ENCODE data around the gene ADAM17.
A peak's percentile ranks its signal among the peaks of the same experiment; 100 is the strongest.
"Not testable (repeated sequence)": the region's sequence is repeated elsewhere in the genome, so short reads cannot be mapped to it uniquely, and the experiment has no call there.

Gene ADAM17

DNA sequence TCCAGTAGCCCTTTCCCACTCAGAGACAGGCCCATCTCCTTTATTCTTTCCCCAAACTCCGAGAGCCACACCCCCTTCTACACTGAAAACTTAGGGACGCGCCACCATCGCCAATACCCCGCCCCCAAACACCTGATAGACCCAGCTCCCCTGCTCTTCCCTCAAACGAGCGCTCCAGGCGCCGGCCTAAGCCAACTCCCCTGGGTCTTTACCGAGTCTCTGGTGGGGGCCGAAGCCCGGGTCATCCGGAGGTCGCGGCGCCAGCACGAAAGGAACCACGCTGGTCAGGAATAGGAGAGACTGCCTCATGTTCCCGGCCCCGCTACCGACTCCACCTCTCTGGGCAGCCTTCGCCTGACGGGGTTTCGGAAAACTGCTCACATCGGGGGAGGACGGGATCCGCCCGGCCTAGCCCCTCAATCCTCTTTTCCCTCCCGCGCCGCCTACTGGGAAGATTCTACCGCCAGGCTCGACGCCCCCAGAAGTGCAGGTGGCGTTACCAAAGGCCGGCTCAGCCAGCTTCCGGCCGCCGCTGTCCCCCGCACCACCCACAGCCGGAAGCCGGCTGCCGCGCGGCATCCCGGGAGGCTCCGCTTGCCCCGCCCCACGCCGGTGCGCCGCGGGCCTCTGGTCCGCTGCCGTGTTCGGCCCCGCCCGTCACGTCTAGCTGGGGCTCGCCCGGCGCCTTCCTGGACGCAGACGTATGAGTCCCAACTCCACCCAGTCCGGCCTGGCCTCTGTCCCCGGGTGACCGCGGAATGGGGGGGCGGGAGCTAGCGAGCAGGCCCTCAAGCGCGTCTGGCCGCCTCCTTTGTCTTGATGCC lies at the start of gene ADAM17:
Gene ADAM17 (minus strand): TSS at position 534 of the 824 bp plus-strand sequence. CDS start 225 bp downstream, at position 309.
- Mint-ChIP-seq H3K4me3 (peak within 1 kb of the TSS; percentile 93 to 99), H3K4me1 (peaks cover 55% of the 10 kb centered on the region), H3K27ac (peak within 1 kb of the TSS; percentile 96 to 98), H3K9me3 (no peaks in the 10 kb centered on the region), H3K27me3 (no peaks in the 10 kb centered on the region)
- ATAC-seq (peak; percentile 92), DNase-seq (peak; percentile 88 to 89)

DNA sequence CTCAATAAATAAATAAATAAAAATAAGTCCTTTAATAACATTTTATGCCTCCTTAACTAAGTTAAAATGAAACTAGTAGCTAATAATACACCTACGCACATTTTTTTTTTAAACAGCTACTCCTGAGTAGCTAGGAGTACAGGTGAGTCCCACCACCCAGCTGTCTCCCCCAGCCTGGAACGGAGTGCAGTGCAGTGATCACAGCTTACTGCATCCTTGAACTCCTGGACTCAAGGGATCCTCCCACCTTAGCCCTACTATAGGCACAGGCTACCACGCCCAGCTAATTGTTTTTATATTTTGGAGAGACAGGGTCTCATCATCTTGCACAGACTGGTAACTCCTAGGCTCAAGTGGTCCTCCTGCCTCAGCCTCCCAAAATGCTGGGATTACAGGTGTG lies 46.8 kb upstream of the ADAM17 start:
- ATAC-seq (no peak), DNase-seq (no peak)
- Mint-ChIP-seq H3K9me3 (peaks cover 9 to 10% of the 10 kb centered on the region in 2 donors), H3K27me3 (no peaks in the 10 kb centered on the region), H3K4me1 (peaks cover 47% of the 10 kb centered on the region), H3K27ac (no peak overlapping the region), H3K4me3 (no peak overlapping the region)

DNA sequence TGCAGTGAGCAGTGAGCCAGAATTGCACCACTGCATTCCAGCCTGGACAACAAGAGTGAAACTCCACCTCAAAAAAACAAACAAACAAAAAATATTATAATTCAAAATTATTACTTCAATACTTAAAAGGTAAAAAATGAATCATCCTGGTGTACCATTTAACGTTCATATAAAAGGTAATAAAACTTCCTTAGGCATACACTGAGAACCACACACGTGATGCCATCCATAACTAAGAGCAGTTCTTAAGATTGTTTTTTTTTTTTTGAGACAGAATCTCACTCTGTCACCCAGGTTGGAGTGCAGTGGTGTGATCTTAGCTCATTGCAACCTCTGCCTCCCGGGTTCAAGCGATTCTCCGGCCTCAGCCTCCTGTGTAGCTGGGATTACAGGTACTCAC lies 45.8 kb upstream of the ADAM17 start:
- ATAC-seq (no peak), DNase-seq (no peak)
- H3K4me1 Mint-ChIP-seq, result peaks cover 50% of the 10 kb centered on the region
- no peak overlapping the region for H3K27ac Mint-ChIP-seq
- no peaks in the 10 kb centered on the region for H3K27me3 Mint-ChIP-seq
- no peak overlapping the region for H3K4me3 Mint-ChIP-seq
- peaks cover 9 to 10% of the 10 kb centered on the region in 2 donors for H3K9me3 Mint-ChIP-seq

DNA sequence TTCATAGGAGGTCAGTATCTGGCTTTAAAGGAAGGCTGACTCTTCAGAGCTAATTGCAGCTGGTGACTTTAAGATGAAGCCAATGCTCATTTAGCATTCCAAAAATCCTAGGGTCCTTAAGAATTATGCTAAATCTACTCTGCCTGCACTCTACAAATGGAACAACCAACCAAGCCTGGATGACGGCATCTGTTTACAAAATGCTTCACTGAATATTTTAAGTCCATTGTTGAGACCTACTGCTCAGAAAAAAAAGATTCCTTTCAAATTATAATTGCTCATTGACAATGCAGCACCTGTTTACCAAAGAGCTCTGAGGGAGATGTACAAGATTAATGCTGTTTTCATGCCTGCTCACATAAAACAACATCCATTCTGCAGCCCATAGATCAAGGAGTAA lies 43.8 kb upstream of the ADAM17 start:
- Mint-ChIP-seq H3K27me3 (no peaks in the 10 kb centered on the region), H3K27ac (no peak overlapping the region), H3K4me3 (no peak overlapping the region), H3K9me3 (peaks cover 9 to 10% of the 10 kb centered on the region in 2 donors), H3K4me1 (peaks cover 53% of the 10 kb centered on the region)
- DNase-seq (no peak), ATAC-seq (no peak)

DNA sequence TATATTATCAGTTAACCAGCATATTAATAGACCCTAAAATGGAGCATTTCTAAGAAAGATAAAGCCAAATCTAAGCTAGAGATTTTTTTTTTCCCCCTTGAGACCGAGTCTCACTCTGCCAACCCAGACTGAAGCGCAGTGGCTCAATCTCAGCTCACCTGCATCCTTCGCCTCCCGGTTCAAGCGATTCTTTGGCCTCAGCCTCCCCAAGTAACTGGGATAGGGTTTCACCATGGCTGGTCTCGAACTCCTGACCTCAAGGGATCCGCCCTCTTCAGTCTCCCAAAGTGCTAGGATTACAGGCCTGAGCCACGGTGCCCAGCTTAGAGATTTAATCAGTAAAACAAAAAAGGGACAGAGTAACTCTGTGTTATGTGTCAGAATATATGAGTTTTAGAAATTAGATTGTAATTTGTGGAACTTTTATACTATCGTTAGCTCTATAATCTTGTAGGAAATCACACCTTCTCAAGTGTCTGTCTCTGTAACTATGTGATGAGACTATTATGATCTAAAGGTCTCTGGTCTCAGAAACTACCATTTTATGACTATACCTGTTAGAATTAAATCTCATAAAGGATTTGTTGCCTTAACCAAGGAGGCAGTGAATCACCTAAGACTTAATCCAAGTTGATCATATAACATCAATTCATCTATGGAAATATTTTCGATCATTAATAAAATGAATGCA lies 41.1 kb upstream of the ADAM17 start:
- peak; percentile 39 for ATAC-seq
- no peak for DNase-seq
- no peaks in the 10 kb centered on the region for H3K27me3 Mint-ChIP-seq
- peaks cover 70% of the 10 kb centered on the region for H3K4me1 Mint-ChIP-seq
- peaks cover 10 to 11% of the 10 kb centered on the region in 2 donors for H3K9me3 Mint-ChIP-seq
- H3K27ac Mint-ChIP-seq, result peak overlapping the region; percentile 36 to 55
- H3K4me3 Mint-ChIP-seq, result peak overlapping the region in 1 of 2 donors; percentile 37

DNA sequence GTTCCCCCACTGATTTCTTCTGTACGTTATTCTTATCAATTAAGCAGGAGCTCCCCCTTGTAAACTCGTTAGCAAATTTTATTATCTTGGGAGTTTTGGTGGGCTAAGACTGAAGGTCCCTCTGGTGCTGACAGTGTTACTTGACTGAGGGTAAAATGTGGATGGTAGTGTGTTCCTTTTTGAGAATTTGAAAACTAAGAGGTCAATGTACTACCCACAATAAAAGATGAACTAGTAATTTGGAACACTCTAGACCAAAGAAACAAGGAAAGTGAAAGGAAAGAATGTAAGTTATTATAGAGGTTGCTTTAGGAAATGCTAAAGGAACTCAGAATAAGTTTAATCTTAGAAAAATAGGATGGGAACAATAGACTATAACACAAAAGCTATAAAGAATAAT lies 40.1 kb upstream of the ADAM17 start:
- H3K4me3 Mint-ChIP-seq, result peak overlapping the region; percentile 25 to 47
- peaks cover 10 to 13% of the 10 kb centered on the region in 2 donors for H3K9me3 Mint-ChIP-seq
- no peaks in the 10 kb centered on the region for H3K27me3 Mint-ChIP-seq
- H3K4me1 Mint-ChIP-seq, result peaks cover 80% of the 10 kb centered on the region
- no peak for DNase-seq
- no peak overlapping the region for H3K27ac Mint-ChIP-seq
- ATAC-seq, result peak; percentile 26

DNA sequence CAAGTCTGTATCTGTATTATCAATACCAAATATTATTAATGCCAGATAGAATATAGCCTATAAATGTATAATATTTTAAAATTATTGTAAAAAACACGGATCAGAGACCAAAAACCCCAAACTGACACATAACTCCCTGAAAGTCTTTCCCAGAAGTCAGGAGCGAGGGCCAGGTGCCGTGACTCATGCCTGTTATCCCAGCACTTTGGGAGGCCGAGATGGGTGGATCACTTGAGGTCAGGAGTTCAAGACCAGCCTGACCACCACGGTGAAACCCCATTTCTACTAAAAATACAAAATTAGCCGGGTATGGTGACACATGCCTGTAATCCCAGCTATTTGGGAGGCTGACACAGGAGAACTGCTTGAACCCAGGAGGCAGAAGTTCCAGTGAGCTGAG lies 39.6 kb upstream of the ADAM17 start:
- not testable (repeated sequence) for H3K27me3 Mint-ChIP-seq

DNA sequence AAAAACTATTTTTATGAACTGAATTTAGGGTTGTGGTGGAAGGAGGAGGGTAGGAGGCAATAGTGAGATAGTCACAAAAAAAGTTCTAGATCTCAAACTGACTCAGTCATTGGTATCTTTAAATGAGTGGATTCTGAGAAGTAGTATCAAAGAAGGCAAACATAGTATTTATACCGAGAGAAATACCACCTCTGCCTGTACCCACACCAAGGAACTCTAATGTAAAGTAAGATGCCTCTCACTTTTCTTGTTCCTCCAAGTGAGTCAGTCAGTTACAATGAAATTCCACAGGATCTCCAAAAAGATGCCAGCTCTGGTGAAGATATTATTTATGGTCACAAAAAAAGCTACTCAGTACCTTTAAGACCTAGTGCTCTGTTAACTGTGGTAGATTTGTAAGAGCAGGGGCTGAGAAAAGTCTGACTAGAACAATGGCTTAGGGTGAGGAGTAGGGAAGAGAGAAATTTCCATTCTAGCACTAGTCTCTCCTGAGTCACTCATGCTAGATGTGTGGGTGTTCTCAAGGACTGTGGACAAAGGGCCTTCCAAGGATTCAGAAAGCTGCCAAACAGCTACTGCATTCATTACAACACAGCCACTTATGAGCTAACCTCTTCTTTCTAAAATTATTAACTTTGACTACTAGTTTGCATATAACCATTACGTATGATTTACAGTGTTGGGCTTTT lies 38.9 kb upstream of the ADAM17 start:
- Mint-ChIP-seq H3K9me3 (peaks cover 6% of the 10 kb centered on the region in 2 donors), H3K4me1 (peaks cover 83% of the 10 kb centered on the region), H3K27me3 (no peaks in the 10 kb centered on the region), H3K4me3 (peak overlapping the region; percentile 60 to 68), H3K27ac (peak overlapping the region; percentile 41 to 94)
- no peak for DNase-seq
- peak; percentile 94 for ATAC-seq

More for the DNA sequence above, 39.6 kb upstream of the ADAM17 start:
- H3K27ac Mint-ChIP-seq, DNase-seq, ATAC-seq: not testable (repeated sequence)
- Mint-ChIP-seq H3K4me1 (peaks cover 85% of the 10 kb centered on the region), H3K4me3 (peak overlapping the region; percentile 25 to 60), H3K9me3 (peaks cover 10 to 13% of the 10 kb centered on the region in 2 donors)

DNA sequence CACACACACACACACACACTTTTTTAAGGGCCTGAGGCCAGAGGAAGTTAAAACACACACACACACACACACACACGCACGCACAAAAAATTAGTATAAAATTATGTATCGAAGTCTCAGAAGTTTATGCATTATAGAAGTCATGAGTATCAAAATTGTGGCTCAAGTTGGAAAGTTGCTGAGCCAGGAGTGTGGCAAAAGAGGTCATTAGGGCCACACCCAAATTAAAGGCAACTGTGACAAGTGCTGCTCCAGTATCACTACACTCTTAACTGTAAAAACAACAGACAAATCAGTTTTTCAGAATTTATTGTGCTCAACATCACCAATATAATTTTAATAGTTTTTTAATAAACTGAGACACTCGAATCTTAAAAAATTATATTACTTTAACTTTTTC lies 38.3 kb upstream of the ADAM17 start:
- no peak for ATAC-seq
- Mint-ChIP-seq H3K9me3 (peaks cover 0 to 4% of the 10 kb centered on the region in 2 donors), H3K27ac (peak overlapping the region in 1 of 2 donors; percentile 41), H3K27me3 (no peaks in the 10 kb centered on the region), H3K4me3 (peak overlapping the region in 1 of 2 donors; percentile 48), H3K4me1 (peaks cover 81% of the 10 kb centered on the region)
- no peak for DNase-seq

DNA sequence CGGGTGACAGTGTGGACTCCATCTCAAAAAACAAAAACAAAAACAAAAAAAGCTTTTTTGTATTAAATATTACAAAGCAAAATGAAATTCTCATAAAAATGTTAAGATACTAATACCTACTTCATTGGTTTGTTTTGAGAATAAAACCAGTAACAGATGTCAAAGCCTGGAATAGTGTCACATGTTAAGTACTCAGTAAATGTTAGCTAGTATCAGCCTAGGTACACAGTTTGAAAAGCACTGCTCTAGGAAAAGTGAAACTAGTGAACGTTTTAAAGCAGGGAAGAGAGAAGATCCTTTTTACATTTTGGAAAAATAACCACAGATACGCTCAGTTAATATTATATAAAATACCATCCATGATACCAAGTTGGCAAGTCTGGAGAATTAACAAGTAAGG lies 37.1 kb upstream of the ADAM17 start:
- no peaks in the 10 kb centered on the region for H3K27me3 Mint-ChIP-seq
- peaks cover 0 to 4% of the 10 kb centered on the region in 2 donors for H3K9me3 Mint-ChIP-seq
- H3K4me3 Mint-ChIP-seq, result no peak overlapping the region
- peaks cover 70% of the 10 kb centered on the region for H3K4me1 Mint-ChIP-seq
- DNase-seq (no peak), ATAC-seq (no peak)
- H3K27ac Mint-ChIP-seq, result no peak overlapping the region

DNA sequence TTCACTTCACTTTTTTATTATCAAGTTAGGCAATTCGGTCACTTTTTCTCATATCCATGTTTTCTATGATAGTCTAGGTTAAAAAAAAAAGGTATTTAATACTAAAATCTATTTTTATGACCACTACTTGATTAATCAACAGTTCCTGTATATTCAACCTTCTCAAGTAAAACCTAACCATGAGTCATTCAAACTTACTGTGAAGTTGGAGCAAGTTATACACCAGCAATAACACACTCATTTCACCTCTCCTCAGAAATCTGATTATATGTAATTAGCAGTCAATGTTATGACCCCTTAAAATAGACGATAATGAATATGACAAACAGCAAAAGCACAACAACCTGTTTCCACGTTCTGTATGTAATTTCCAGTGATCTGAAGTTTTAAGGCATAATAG lies 35.0 kb upstream of the ADAM17 start:
- DNase-seq (no peak), ATAC-seq (peak; percentile 45)
- Mint-ChIP-seq H3K9me3 (peaks cover 0 to 4% of the 10 kb centered on the region in 2 donors), H3K4me1 (peaks cover 52% of the 10 kb centered on the region), H3K4me3 (no peak overlapping the region), H3K27ac (no peak overlapping the region), H3K27me3 (no peaks in the 10 kb centered on the region)

DNA sequence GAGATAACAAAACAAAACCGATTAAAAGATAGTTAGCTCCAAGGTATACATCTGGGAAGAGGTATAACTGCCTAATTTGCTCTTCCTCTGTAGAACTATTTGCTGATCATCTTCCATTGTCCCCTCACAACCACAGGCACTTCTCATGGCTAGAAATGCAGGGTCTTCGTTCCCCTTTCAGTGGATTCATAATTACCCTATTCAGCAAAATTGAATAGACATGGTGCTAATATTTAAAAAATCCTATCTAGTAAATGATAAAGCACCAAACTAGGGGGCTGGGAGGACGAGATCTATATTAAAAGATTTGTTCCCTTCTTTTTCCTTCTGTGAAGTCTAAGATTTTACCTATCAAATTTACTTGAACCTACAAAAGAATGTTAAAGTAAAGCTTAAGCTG lies 30.8 kb upstream of the ADAM17 start:
- peaks cover 16% of the 10 kb centered on the region for H3K4me1 Mint-ChIP-seq
- no peaks in the 10 kb centered on the region for H3K9me3 Mint-ChIP-seq
- ATAC-seq (no peak), DNase-seq (no peak)
- H3K27me3 Mint-ChIP-seq, result no peaks in the 10 kb centered on the region
- no peak overlapping the region for H3K27ac Mint-ChIP-seq
- no peak overlapping the region for H3K4me3 Mint-ChIP-seq

DNA sequence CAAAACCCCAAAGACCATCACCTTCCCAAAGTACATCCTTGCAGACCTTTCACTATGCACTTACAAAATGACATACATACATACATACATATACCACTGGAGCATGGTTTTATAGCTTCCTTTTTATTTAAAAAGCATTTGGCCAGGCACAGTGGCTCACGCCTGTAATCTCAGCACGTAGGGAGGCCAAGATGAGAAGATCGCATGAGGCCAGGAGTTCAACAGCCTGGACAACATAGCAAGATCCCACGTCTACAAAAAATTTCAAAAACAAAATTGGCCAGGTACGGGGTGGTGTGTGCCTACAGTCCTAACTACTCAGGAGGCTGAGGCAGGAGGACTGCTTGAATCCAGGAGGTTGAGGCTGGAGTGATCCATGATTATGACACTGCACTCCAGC lies 29.9 kb upstream of the ADAM17 start:
- no peaks in the 10 kb centered on the region for H3K9me3 Mint-ChIP-seq
- DNase-seq, result no peak
- no peaks in the 10 kb centered on the region for H3K27me3 Mint-ChIP-seq
- no peak overlapping the region for H3K27ac Mint-ChIP-seq
- H3K4me3 Mint-ChIP-seq, result no peak overlapping the region
- peaks cover 6% of the 10 kb centered on the region for H3K4me1 Mint-ChIP-seq
- ATAC-seq, result no peak

DNA sequence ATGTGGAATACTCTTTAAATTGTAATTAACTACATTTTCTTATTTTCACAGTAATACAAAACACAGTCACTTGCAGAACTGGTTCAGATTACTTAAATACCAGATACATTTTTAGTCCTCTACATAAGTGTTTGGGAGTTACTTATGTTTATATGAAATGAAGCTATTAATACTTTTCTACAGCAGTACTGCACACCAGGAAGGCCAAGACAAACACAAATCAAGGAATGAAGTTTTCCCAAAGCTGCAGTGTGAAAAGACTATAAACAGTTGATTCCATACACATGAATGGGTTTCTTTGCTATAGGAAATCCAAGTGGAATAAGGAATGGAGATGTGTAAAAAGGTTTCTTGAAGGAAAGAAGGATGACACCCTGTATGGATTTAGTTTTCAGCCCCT lies 29.3 kb upstream of the ADAM17 start:
- not testable (repeated sequence) for H3K4me1 Mint-ChIP-seq, H3K9me3 Mint-ChIP-seq, H3K27me3 Mint-ChIP-seq, H3K27ac Mint-ChIP-seq, ATAC-seq, DNase-seq, H3K4me3 Mint-ChIP-seq

DNA sequence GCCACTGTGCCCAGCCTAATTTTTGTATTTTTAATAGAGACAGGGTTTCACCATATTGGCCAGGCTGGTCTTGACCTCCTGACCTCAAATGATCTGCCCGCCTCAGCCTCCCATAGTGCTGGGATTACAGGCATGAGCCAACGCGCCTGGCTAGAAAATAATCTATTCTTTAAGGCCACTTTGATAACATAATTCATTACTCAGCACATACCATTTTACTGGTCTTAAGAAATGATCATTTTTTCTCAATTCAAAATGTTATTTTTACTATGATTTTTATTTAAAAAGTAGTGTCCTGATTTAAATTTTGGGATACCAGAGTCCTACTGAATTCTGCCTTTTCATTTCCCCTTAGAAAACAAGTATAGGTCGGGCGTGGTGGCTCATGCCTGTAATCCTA lies 27.0 kb upstream of the ADAM17 start:
- ATAC-seq, result no peak
- Mint-ChIP-seq H3K4me3 (no peak overlapping the region), H3K9me3 (no peaks in the 10 kb centered on the region), H3K4me1 (no peaks in the 10 kb centered on the region), H3K27ac (no peak overlapping the region), H3K27me3 (no peaks in the 10 kb centered on the region)
- DNase-seq, result no peak
